Spleen (tissue), 11 donors: ENCODE measurements around the gene CHD6. TPM values are rescaled to one million over a fixed set of nuclear protein-coding genes. Genes with fewer than 3 reads are reported as not detected.

Source experiments
- DNase-seq: peaks from one replicate; pipeline ENCODE4 v3.0.0-alpha.2; 2020
- H3K27ac ChIP-seq, 8 donors: fragments of 200-600 bp; sonication (generic) in 7 of 8; 1 replicate in 4 of 8; 2 replicates in 4 of 8; pipeline versions ENCODE4 v1.5.0 to v1.8.0; 2016 to 2021; ENCODE audit warnings: inconsistent platforms in 4 of 8, mild to moderate bottlenecking in 4 of 8, moderate library complexity in 1 of 8
- H3K27me3 ChIP-seq, 7 donors: fragments of 200-600 bp; sonication (generic) in 6 of 7; replicated peaks in 1 of 7; 1 replicate in 4 of 7; 2 replicates in 3 of 7; pipeline versions ENCODE4 v1.5.0 to v1.8.0; 2016 to 2021; ENCODE audit warnings: inconsistent platforms in 3 of 7, mild to moderate bottlenecking in 1 of 7
- H3K36me3 ChIP-seq, 6 donors: fragments of 200-600 bp; sonication (generic) in 5 of 6; 1 replicate in 4 of 6; 2 replicates in 2 of 6; pipeline versions ENCODE4 v1.5.0 to v1.8.0; 2016 to 2021; ENCODE audit warnings: inconsistent platforms in 2 of 6
- H3K4me1 ChIP-seq, 6 donors: fragments of 200-600 bp; sonication (generic) in 5 of 6; 1 replicate in 3 of 6; 2 replicates in 3 of 6; pipeline versions ENCODE4 v1.5.0 to v1.8.0; 2016 to 2021; ENCODE audit warnings: inconsistent platforms in 3 of 6
- H3K4me3 ChIP-seq, 8 donors: fragments of 200-600 bp; sonication (generic) in 7 of 8; 1 replicate in 4 of 8; 2 replicates in 4 of 8; pipeline versions ENCODE4 v1.5.0 to v1.8.0; 2016 to 2021; ENCODE audit warnings: inconsistent platforms in 4 of 8, mild to moderate bottlenecking in 4 of 8, moderate library complexity in 2 of 8
- H3K9me3 ChIP-seq, 8 donors: fragments of 200-600 bp; sonication (generic) in 7 of 8; 1 replicate in 4 of 8; 2 replicates in 4 of 8; pipeline versions ENCODE4 v1.5.0 to v1.8.0; 2016 to 2021; ENCODE audit warnings: inconsistent platforms in 4 of 8
- CTCF ChIP-seq, 11 experiments: fragments of 200-600 bp in 7 of 11; fragments of 450-650 bp in 4 of 11; sonication (generic) in 4 of 11; IDR thresholded peaks in 8 of 11; conservative IDR thresholded peaks in 3 of 11; 1 replicate in 7 of 11; 2 replicates in 4 of 11; pipeline versions ENCODE4 v1.4.0 to v1.8.0; 2016 to 2021; ENCODE audit warnings: antibody characterized with exemption in 11 of 11, inconsistent platforms in 4 of 11, mild to moderate bottlenecking in 1 of 11
- POLR2A ChIP-seq, 3 donors: fragments of 450-650 bp; IDR thresholded peaks; one replicate each; pipeline ENCODE4 v1.5.1; 2017; ENCODE audit warnings: antibody characterized with exemption in 3 of 3, mild to moderate bottlenecking in 1 of 3
- POLR2AphosphoS5 ChIP-seq, 3 donors: sonication (generic); formaldehyde crosslinking; IDR thresholded peaks; one replicate each; pipeline ENCODE4 v1.5.1; 2017; ENCODE audit warnings: antibody characterized with exemption in 3 of 3
- WGBS, 5 donors: extraction: QIAGEN DNeasy Blood & Tissue Kit in 3 of 5; methylation state at CpG; one replicate each; pipeline versions ENCODE4 v1.1.5 to v1.1.7; 2013 to 2018; 5-methylcytosine and 5-hydroxymethylcytosine counted together
- intact Hi-C: fragments of 100-400 bp; cut with DNase I; formaldehyde crosslinking; loops from one replicate; pipeline ENCODE4 v1.15.0; 2023; ENCODE audit warnings: low total_unique reads
- polyA plus RNA-seq, 3 donors: library from polyadenylated mRNA; stranded (reverse); fragments of 200-250 nt; gene quantifications; one replicate each; pipeline ENCODE4 v1.2.1, GENCODE V29; 2013
- total RNA-seq, 7 donors: library from RNA; depleted of rRNA in 3 of 7; stranded (reverse); fragments of >200 nt in 3 of 7; fragmentation: NEBNext Ultra II Directional in 4 of 7; extraction: Animal tissue kit (Norgen Biotek cat#: 25700) in 4 of 7; gene quantifications; one replicate each; pipeline versions ENCODE4 v1.1.0 to v1.2.1, GENCODE V29; 2016 to 2021
- donor health status: healthy with polysubstance abuse.
- donor health status: DM: no; HTN: no; CAD: no; lungs with moderate emphysema.
- donor health status: DM: no; HTN: no; CAD: no.
- donor health status: Bipolar disorder and iron deficiency.
- donor health status: healthy.
- donor health status: DM: no; HTN: no; CAD: no.
- donor health status: DM: yes; HTN: yes; CAD: no.

The CHD6 gene
- total and polyA plus RNA-seq, 10 donors, result 4.2 to 68.3 (median 47.8) TPM

DNA sequence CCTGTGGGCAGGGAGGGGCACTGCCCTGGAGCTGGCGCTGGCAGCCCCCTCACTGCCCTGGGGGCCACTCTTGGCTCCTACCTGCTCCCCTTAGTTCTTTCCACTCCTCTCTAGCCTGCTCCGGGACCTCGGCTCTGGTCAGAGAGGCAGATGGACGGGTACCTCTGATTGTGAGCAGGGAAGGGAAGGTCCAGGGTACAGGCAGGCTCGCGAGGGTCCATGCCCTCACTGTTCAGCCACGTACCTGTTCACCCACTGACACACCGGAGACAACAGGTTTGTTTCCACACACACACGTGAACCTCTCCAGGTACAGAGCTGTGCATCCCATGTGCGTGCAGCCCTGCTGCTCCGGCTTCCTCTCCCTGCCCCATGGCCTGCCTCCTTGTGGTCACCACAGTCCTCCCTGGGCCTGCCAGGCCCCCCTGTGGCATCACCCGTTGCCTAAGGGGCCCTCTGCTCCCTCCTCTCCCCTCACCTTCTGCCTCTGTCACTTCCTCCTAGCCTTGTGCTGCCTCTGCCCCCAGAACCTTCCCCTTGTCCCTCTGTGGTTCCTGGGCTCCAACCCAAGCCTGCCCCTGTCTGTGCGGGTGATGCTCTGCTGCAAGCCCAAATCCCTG is 253.8 kb downstream of the CHD6 start:
- no peak overlapping the region for H3K27ac ChIP-seq
- no peak overlapping the region for H3K4me3 ChIP-seq
- no peaks in the 10 kb centered on the region for H3K36me3 ChIP-seq
- DNase-seq, result no peak
- H3K9me3 ChIP-seq, result no peaks in the 10 kb centered on the region
- peaks cover 0 to 60% (median 40%) of the 10 kb centered on the region in 7 donors for H3K27me3 ChIP-seq
- TF ChIP-seq CTCF (IDR thresholded peaks at IDR 0.05 in 8 of 11, conservative IDR thresholded peaks at IDR 0.05 in 3 of 11), result no peak
- no peak for TF ChIP-seq POLR2AphosphoS5 (IDR thresholded peaks at IDR 0.05)
- TF ChIP-seq POLR2A (IDR thresholded peaks at IDR 0.05), result no peak
- peaks cover 0 to 17% (median 9%) of the 10 kb centered on the region in 6 donors for H3K4me1 ChIP-seq
- intact Hi-C loops, result no loop called here
- 78 to 83% (median 80%) methylated on average over 13 of the region's 13 CpGs for WGBS, 5 donors

DNA sequence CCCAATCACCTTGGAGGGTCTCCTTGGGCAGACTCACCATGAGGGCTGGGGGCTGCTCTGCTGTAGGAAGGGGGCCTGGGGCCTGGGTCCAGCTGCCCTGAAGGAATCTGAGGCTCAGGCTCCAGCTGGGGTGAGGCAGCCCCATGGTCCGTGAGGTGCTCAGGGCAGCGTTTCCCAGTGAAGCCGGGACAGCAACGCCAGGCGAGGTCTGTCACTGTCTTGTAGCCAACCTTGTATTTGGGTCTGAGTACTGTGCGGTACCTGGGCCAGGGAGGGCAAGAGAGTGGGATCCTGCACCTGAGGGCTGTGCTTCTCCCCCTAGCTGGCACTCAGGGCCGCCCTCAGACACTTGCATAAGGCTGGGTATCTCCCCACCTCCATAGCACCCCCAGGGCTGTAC is 254.6 kb downstream of the CHD6 start:
- no peak for DNase-seq

GRCh38 chr20:41362748-41363140 is 255.4 kb downstream of the CHD6 start:
- no peaks in the 10 kb centered on the region for H3K9me3 ChIP-seq
- peaks cover 0 to 17% (median 9%) of the 10 kb centered on the region in 6 donors for H3K4me1 ChIP-seq
- peaks cover 0 to 10% (median 0%) of the 10 kb centered on the region in 6 donors for H3K36me3 ChIP-seq
- WGBS, 5 donors, result 71 to 88% (median 81%) methylated on average over 5 of the region's 5 CpGs
- H3K27ac ChIP-seq, result no peak overlapping the region
- H3K4me3 ChIP-seq, result no peak overlapping the region
- H3K27me3 ChIP-seq, result peaks cover 0 to 44% (median 29%) of the 10 kb centered on the region in 7 donors
- TF ChIP-seq POLR2AphosphoS5 (IDR thresholded peaks at IDR 0.05) (no peak), POLR2A (IDR thresholded peaks at IDR 0.05) (no peak), CTCF (IDR thresholded peaks at IDR 0.05 in 8 of 11, conservative IDR thresholded peaks at IDR 0.05 in 3 of 11) (no peak)
- no peak for DNase-seq
- intact Hi-C loops, result no loop called here

More for the DNA sequence above, 254.6 kb downstream of the CHD6 start:
- no peaks in the 10 kb centered on the region for H3K9me3 ChIP-seq
- peaks cover 0 to 52% (median 36%) of the 10 kb centered on the region in 7 donors for H3K27me3 ChIP-seq
- peaks cover 0 to 17% (median 9%) of the 10 kb centered on the region in 6 donors for H3K4me1 ChIP-seq
- peaks cover 0 to 1% (median 0%) of the 10 kb centered on the region in 6 donors for H3K36me3 ChIP-seq
- no peak overlapping the region for H3K27ac ChIP-seq
- 84 to 100% (median 92%) methylated on average over 2 to 7 of the region's 7 CpGs for WGBS, 5 donors
- intact Hi-C loops, result no loop called here
- no peak for TF ChIP-seq POLR2AphosphoS5 (IDR thresholded peaks at IDR 0.05)
- no peak for TF ChIP-seq CTCF (IDR thresholded peaks at IDR 0.05 in 8 of 11, conservative IDR thresholded peaks at IDR 0.05 in 3 of 11)
- no peak for TF ChIP-seq POLR2A (IDR thresholded peaks at IDR 0.05)
- H3K4me3 ChIP-seq, result no peak overlapping the region
